HepG2 (cell line): Measurements from ENCODE around the gene ERICH6. TPM values are rescaled to one million over a fixed set of nuclear protein-coding genes. Genes with fewer than 3 reads are reported as not detected.
A peak's percentile ranks its signal among the peaks of the same experiment; 100 is the strongest.

Experiments used
- AHDC1 ChIP-seq: sonication (generic); formaldehyde crosslinking; IDR thresholded peaks from 2 replicates; pipeline ENCODE4 v1.5.1; 2020; ENCODE audit warnings: mild to moderate bottlenecking, missing genetic modification reagents, borderline replicate concordance
- BRCA1 ChIP-seq: sonication (generic); formaldehyde crosslinking; IDR thresholded peaks from 2 replicates; pipeline ENCODE4 v1.4.0; 2020; ENCODE audit warnings: missing genetic modification reagents
- CENPX ChIP-seq: sonication (generic); formaldehyde crosslinking; IDR thresholded peaks from 2 replicates; pipeline ENCODE4 v1.9.0; 2021; ENCODE audit warnings: mild to moderate bottlenecking, missing genetic modification reagents, moderate library complexity
- FOSL2 ChIP-seq: sonication (generic); formaldehyde crosslinking; IDR thresholded peaks from 2 replicates; pipeline ENCODE4 v1.4.0; 2020; ENCODE audit warnings: missing genetic modification reagents
- HDAC1 ChIP-seq: sonication (generic); formaldehyde crosslinking; IDR thresholded peaks from 2 replicates; pipeline ENCODE4 v1.5.1; 2020; ENCODE audit warnings: mild to moderate bottlenecking, missing genetic modification reagents
- HMG20A ChIP-seq: IDR thresholded peaks from 2 replicates; pipeline ENCODE4 v1.6.1; 2016; ENCODE audit warnings: borderline replicate concordance
- KAT8 ChIP-seq: IDR thresholded peaks from 2 replicates; pipeline ENCODE4 v1.6.1; 2016; ENCODE audit warnings: missing genetic modification reagents, missing compliant biosample characterization
- KDM6A ChIP-seq: IDR thresholded peaks from 2 replicates; pipeline ENCODE4 v1.6.1; 2016; ENCODE audit warnings: low read depth
- KLF9 ChIP-seq: IDR thresholded peaks from 2 replicates; pipeline ENCODE4 v1.6.1; 2016; ENCODE audit warnings: low read depth
- NR2F2 ChIP-seq: IDR thresholded peaks from 2 replicates; pipeline ENCODE4 v1.6.1; 2012; ENCODE audit warnings: low read depth, inconsistent platforms, borderline replicate concordance
- NR2F6 ChIP-seq, 2 experiments: IDR thresholded peaks; 2 replicates each; pipeline ENCODE4 v1.6.1; 2016; ENCODE audit warnings: antibody characterized with exemption in 1 of 2, mild to moderate bottlenecking in 1 of 2
- RXRB ChIP-seq: IDR thresholded peaks from 2 replicates; pipeline ENCODE4 v1.6.1; 2016; ENCODE audit warnings: borderline replicate concordance, missing genetic modification reagents, missing compliant biosample characterization
- SPEN ChIP-seq: sonication (generic); formaldehyde crosslinking; IDR thresholded peaks from 2 replicates; pipeline ENCODE4 v1.5.1; 2020; ENCODE audit warnings: low read depth, mild to moderate bottlenecking, missing genetic modification reagents
- ZBTB8A ChIP-seq: sonication (generic); formaldehyde crosslinking; IDR thresholded peaks from 2 replicates; pipeline ENCODE4 v1.4.0; 2020; ENCODE audit warnings: mild to moderate bottlenecking, low read depth, missing genetic modification reagents, borderline replicate concordance
- ZFP82 ChIP-seq: sonication (generic); formaldehyde crosslinking; IDR thresholded peaks from 2 replicates; pipeline ENCODE4 v1.5.1; 2020; ENCODE audit warnings: mild to moderate bottlenecking, missing genetic modification reagents, borderline replicate concordance
- ZMAT5 ChIP-seq: sonication (generic); formaldehyde crosslinking; IDR thresholded peaks from 2 replicates; pipeline ENCODE4 v1.5.0; 2020; ENCODE audit warnings: mild to moderate bottlenecking, low read depth, missing genetic modification reagents, borderline replicate concordance
- ZNF264 ChIP-seq: sonication (generic); formaldehyde crosslinking; IDR thresholded peaks from 2 replicates; pipeline ENCODE4 v1.4.0; 2020; ENCODE audit warnings: missing genetic modification reagents
- ZNF331 ChIP-seq: sonication (generic); formaldehyde crosslinking; IDR thresholded peaks from 2 replicates; pipeline ENCODE4 v1.4.0; 2020; ENCODE audit warnings: missing genetic modification reagents
- ZNF609 ChIP-seq: sonication (generic); formaldehyde crosslinking; IDR thresholded peaks from 2 replicates; pipeline ENCODE4 v1.4.0; 2020; ENCODE audit warnings: mild to moderate bottlenecking, missing genetic modification reagents, borderline replicate concordance
- ZSCAN9 ChIP-seq: IDR thresholded peaks from 2 replicates; pipeline ENCODE4 v1.6.1; 2016; ENCODE audit warnings: borderline replicate concordance
- polyA plus RNA-seq, 8 experiments: library from polyadenylated mRNA; depleted of rRNA in 3 of 8; stranded (reverse) in 7 of 8; unstranded in 1 of 8; fragments of >200 nt; fragmentation: Illumina TruSeq in 4 of 8; extraction: Trizol in 4 of 8; gene quantifications; 2 replicates each; pipeline versions ENCODE4 v1.2.1 to v1.2.3, GENCODE V29; 2011 to 2016; ENCODE audit warnings: low read depth in 4 of 8, missing spikeins in 1 of 8, mixed read lengths in 1 of 8; ENCODE audit not compliant: insufficient read depth in 1 of 8
- total RNA-seq, 5 experiments: library from RNA; depleted of rRNA; stranded (reverse); fragments of >200 nt; fragmentation: Illumina TruSeq; extraction: Trizol; gene quantifications; 2 replicates each; pipeline ENCODE4 v1.2.3, GENCODE V29; 2016; ENCODE audit warnings: low read depth in 1 of 5

Gene ERICH6
- total and polyA plus RNA-seq, 2 of the 13 experiments (the other 11 are each of a cell fraction or from before 2014, with no cell fraction given): 0.03 TPM; not detected in 1

- TF ChIP-seq ZNF609 (CRISPR knock-in tag): no peak
- TF ChIP-seq RXRB (CRISPR knock-in tag): peak; percentile 37; the same call in 1 of the 2 replicates
- TF ChIP-seq KDM6A (CRISPR knock-in tag): no peak
- TF ChIP-seq ZSCAN9 (CRISPR knock-in tag): no peak
- TF ChIP-seq BRCA1 (CRISPR knock-in tag): no peak
- peak; percentile 66 for TF ChIP-seq NR2F6 (IDR thresholded peaks at IDR 0.05)
- peak; percentile 31; the same call in 1 of the 2 replicates for TF ChIP-seq NR2F6 (CRISPR knock-in tag; IDR thresholded peaks at IDR 0.05)
- no peak for TF ChIP-seq KLF9 (CRISPR knock-in tag)
- peak; percentile 34; the same call in 1 of the 2 replicates for TF ChIP-seq KAT8 (CRISPR knock-in tag)
- peak; percentile 7; the same call in 1 of the 2 replicates for TF ChIP-seq ZNF331 (CRISPR knock-in tag)
- no peak for TF ChIP-seq CENPX (CRISPR knock-in tag)
- peak; percentile 65; the same call in 1 of the 2 replicates for TF ChIP-seq HMG20A
- no peak for TF ChIP-seq FOSL2 (CRISPR knock-in tag)
- TF ChIP-seq ZBTB8A (CRISPR knock-in tag): no peak
- TF ChIP-seq HDAC1 (CRISPR knock-in tag): 0 out of 2 replicates have a peak, but pooled peaks have one; percentile 27
- TF ChIP-seq NR2F2: peak; percentile 61; the same call in 1 of the 2 replicates
- TF ChIP-seq AHDC1 (CRISPR knock-in tag): peak; percentile 82; the same call in 1 of the 2 replicates
- TF ChIP-seq ZNF264 (CRISPR knock-in tag): no peak
- TF ChIP-seq SPEN (CRISPR knock-in tag): no peak
- TF ChIP-seq ZMAT5 (CRISPR knock-in tag): no peak
- no peak for TF ChIP-seq ZFP82 (CRISPR knock-in tag)
Measured at GRCh38 chr3:150739200-150739863, 35.6 kb upstream of the ERICH6 start (continued).
